PC-9 (cell line): ENCODE results near the gene BICC1. TPM values are rescaled to one million over a fixed set of nuclear protein-coding genes. Genes with fewer than 3 reads are reported as not detected.

ENCODE experiments used
- BruUV-seq: library from RNA; stranded (reverse); fragments of 400-500 nt; replicated peaks from 2 replicates; lab custom pipeline; 2021; lab: Mats Ljungman, UMichigan
- CTCF ChIA-PET: fragments of 300-600 bp; sonication (Branson Sonifier 250); formaldehyde crosslinking; loops from one replicate; lab custom pipeline; 2022; ENCODE audit warnings: antibody characterized with exemption; lab: Charles Lee
- POLR2A ChIA-PET: fragments of 300-600 bp; sonication (Branson Sonifier 250); formaldehyde crosslinking; loops from one replicate; lab custom pipeline; 2022; ENCODE audit warnings: antibody characterized with exemption; ENCODE audit not compliant: unreplicated experiment; lab: Charles Lee
- DNase-seq, 2 experiments: peaks; one replicate each; pipeline versions ENCODE4 v3.0.0 to v3.0.0-alpha.2; 2015 to 2022; ENCODE audit warnings: mixed read lengths in 1 of 2
- H2AFZ ChIP-seq: fragments of 200-600 bp; sonication (generic); 2 replicates; pipeline ENCODE4 v1.8.1; 2017; ENCODE audit warnings: antibody characterized with exemption
- H3F3A ChIP-seq: fragments of 200-600 bp; sonication (generic); 2 replicates; pipeline ENCODE4 v1.8.1; 2017; ENCODE audit warnings: antibody characterized with exemption, mild to moderate bottlenecking, low read depth; ENCODE audit not compliant: insufficient read depth
- H3K27ac ChIP-seq: fragments of 200-600 bp; sonication (generic); 2 replicates; pipeline ENCODE4 v1.6.1; 2016; ENCODE audit warnings: mixed run types
- H3K27me3 ChIP-seq: fragments of 200-600 bp; sonication (generic); 2 replicates; pipeline ENCODE4 v1.6.1; 2016; ENCODE audit warnings: low read depth, mixed run types; ENCODE audit not compliant: insufficient read depth
- H3K36me3 ChIP-seq: fragments of 200-600 bp; sonication (generic); 2 replicates; pipeline ENCODE4 v1.6.1; 2016; ENCODE audit warnings: low read depth, mixed run types
- H3K4me1 ChIP-seq: fragments of 200-600 bp; sonication (generic); replicated peaks from 2 replicates; pipeline ENCODE4 v1.6.1; 2016; ENCODE audit warnings: mixed run types; ENCODE audit not compliant: insufficient read depth
- H3K4me2 ChIP-seq: fragments of 200-600 bp; sonication (generic); 2 replicates; pipeline ENCODE4 v1.6.1; 2017; ENCODE audit warnings: mixed run types
- H3K4me3 ChIP-seq: fragments of 200-600 bp; sonication (generic); 2 replicates; pipeline ENCODE4 v1.6.1; 2016; ENCODE audit warnings: mixed run types
- H3K79me2 ChIP-seq: fragments of 200-600 bp; sonication (generic); 2 replicates; pipeline ENCODE4 v1.6.1; 2017; ENCODE audit warnings: low read depth, mixed run types
- H3K9me2 ChIP-seq: fragments of 200-600 bp; sonication (generic); 2 replicates; pipeline ENCODE4 v1.8.1; 2017; ENCODE audit warnings: mild to moderate bottlenecking; ENCODE audit not compliant: insufficient read depth
- H3K9me3 ChIP-seq: fragments of 200-600 bp; sonication (generic); 2 replicates; pipeline ENCODE4 v1.8.1; 2016; ENCODE audit warnings: low read depth; ENCODE audit not compliant: insufficient read depth
- H4K20me1 ChIP-seq: fragments of 200-600 bp; sonication (generic); 2 replicates; pipeline ENCODE4 v1.8.1; 2017; ENCODE audit not compliant: insufficient read depth
- EZH2 ChIP-seq: fragments of 200-600 bp; sonication (generic); IDR thresholded peaks from 2 replicates; pipeline ENCODE4 v1.8.0; 2017; ENCODE audit warnings: antibody characterized with exemption, low read depth
- intact Hi-C: fragments of 100-400 bp; cut with micrococcal nuclease; formaldehyde crosslinking; loops from one replicate; pipeline ENCODE4 v1.10.0; 2022; ENCODE audit not compliant: unreplicated experiment
- total RNA-seq: library from RNA; stranded (reverse); gene quantifications from 2 replicates; pipeline ENCODE4 v1.2.3, GENCODE V29; 2021
- TF ChIP-seq, protein P1 (sequence below): fragments of 200-600 bp; sonication (generic); conservative IDR thresholded peaks from 2 replicates; pipeline ENCODE4 v1.6.1; 2017; ENCODE audit warnings: mixed run types, antibody characterized with exemption, mild to moderate bottlenecking, moderate library complexity

BICC1 gene
- total RNA-seq, 1 experiment from 2014 or later, result not detected

- BruUV-seq, result no TSS peak
- intact Hi-C loops, result loop anchor here (10.0 kb wide), 1 partner anchor 231 kb away; no protein-coding TSS in a partner anchor
- Histone ChIP-seq H3K79me2 (no peaks in the 10 kb centered on the region), H3K4me2 (no peak overlapping the region), H3K9me3 (no peaks in the 10 kb centered on the region), H3K36me3 (no peaks in the 10 kb centered on the region), H3K27me3 (no peaks in the 10 kb centered on the region), H4K20me1 (no peaks in the 10 kb centered on the region), H3K4me3 (no peak overlapping the region), H3K4me1 (no peaks in the 10 kb centered on the region), H3F3A (no peaks in the 10 kb centered on the region), H2AFZ (no peak overlapping the region), H3K27ac (no peak overlapping the region), H3K9me2 (no peaks in the 10 kb centered on the region)
- no peak for DNase-seq
- ChIA-PET POLR2A (no interaction called here), CTCF (interaction anchor here (0.6 kb wide), 1 partner anchor 586 kb away, joined by 3 read pairs; no protein-coding TSS in a partner anchor)
- no peak for TF ChIP-seq EZH2
- TF ChIP-seq, protein P1, sequence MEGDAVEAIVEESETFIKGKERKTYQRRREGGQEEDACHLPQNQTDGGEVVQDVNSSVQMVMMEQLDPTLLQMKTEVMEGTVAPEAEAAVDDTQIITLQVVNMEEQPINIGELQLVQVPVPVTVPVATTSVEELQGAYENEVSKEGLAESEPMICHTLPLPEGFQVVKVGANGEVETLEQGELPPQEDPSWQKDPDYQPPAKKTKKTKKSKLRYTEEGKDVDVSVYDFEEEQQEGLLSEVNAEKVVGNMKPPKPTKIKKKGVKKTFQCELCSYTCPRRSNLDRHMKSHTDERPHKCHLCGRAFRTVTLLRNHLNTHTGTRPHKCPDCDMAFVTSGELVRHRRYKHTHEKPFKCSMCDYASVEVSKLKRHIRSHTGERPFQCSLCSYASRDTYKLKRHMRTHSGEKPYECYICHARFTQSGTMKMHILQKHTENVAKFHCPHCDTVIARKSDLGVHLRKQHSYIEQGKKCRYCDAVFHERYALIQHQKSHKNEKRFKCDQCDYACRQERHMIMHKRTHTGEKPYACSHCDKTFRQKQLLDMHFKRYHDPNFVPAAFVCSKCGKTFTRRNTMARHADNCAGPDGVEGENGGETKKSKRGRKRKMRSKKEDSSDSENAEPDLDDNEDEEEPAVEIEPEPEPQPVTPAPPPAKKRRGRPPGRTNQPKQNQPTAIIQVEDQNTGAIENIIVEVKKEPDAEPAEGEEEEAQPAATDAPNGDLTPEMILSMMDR, result no peak
Observed at GRCh38 chr10:58645416-58646146, 132.9 kb downstream of the BICC1 start.

- Histone ChIP-seq H4K20me1 (no peaks in the 10 kb centered on the region), H3K36me3 (no peaks in the 10 kb centered on the region), H3K27ac (no peak overlapping the region), H3K4me2 (no peak overlapping the region), H3K4me1 (no peaks in the 10 kb centered on the region), H3K9me3 (no peaks in the 10 kb centered on the region), H2AFZ (no peak overlapping the region), H3K4me3 (no peak overlapping the region), H3K79me2 (no peaks in the 10 kb centered on the region), H3K9me2 (no peaks in the 10 kb centered on the region), H3F3A (no peaks in the 10 kb centered on the region), H3K27me3 (no peaks in the 10 kb centered on the region)
- intact Hi-C loops, result loop anchor here (10.0 kb wide), 1 partner anchor 233 kb away; no protein-coding TSS in a partner anchor
- no peak for DNase-seq
- BruUV-seq, result no TSS peak
- ChIA-PET POLR2A (interaction anchor here (0.5 kb wide), 1 partner anchor 520 kb away, joined by 4 read pairs; no protein-coding TSS in a partner anchor), CTCF (no interaction called here)
- no peak for TF ChIP-seq EZH2
Observed at GRCh38 chr10:58647376-58648112, 134.9 kb downstream of the BICC1 start.

DNA sequence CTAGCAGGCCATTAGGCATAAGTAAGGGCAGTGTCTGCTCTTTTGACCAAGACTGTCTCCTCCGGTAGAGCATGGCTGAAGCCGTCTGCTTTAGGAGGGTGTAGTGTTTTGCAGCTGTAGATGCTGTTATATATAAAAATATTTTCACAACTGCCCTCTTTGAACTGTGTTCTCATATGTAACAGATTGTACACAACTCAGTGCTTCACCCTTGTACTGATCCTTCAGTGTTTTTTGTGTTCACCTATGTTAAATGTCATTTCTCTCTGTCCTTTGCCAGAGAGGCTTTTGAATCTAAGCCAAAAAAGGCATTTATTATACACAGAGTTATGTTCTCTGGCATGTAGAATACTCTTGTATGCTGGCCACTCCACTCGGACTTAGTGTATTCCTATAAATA lies 135.5 kb downstream of the BICC1 start:
- Histone ChIP-seq H4K20me1 (no peaks in the 10 kb centered on the region), H3K4me1 (no peaks in the 10 kb centered on the region), H2AFZ (no peak overlapping the region), H3K9me3 (no peaks in the 10 kb centered on the region), H3K27me3 (no peaks in the 10 kb centered on the region), H3K4me2 (no peak overlapping the region), H3K9me2 (no peaks in the 10 kb centered on the region), H3K36me3 (no peaks in the 10 kb centered on the region), H3F3A (no peaks in the 10 kb centered on the region), H3K79me2 (no peaks in the 10 kb centered on the region), H3K27ac (no peak overlapping the region), H3K4me3 (no peak overlapping the region)
- ChIA-PET POLR2A (no interaction called here), CTCF (no interaction called here)
- DNase-seq, result no peak
- intact Hi-C loops, result loop anchor here (10.0 kb wide), 1 partner anchor 233 kb away; no protein-coding TSS in a partner anchor
- BruUV-seq, result no TSS peak
- no peak for TF ChIP-seq EZH2
- TF ChIP-seq, protein P1, result no peak
